ENCODE measurements around the gene FLNB.

DNA sequence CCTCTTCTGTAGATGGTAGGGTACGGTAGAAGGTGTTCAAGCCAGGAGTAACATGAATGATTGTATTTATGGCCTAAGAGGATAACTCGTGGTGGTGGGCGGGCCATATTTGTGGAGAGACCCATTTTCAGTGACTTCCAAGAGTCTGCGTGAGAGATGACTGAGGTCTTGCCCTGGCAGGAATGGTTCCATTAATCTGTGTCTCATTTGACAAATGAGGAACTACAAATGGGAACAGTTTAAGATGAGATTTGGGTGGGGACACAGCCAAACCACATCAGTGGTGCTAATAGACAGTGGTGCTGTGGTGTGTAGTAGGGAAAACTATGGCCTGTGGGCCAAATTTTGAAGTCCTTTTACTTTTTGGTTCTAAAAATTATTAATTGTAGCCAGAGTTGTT is 47.1 kb downstream of the FLNB start:
- TF ChIP-seq CTCF (conservative IDR thresholded peaks at IDR 0.05; ENCODE audit: low read depth, low read length) (no peak), POLR2A (IDR thresholded peaks at IDR 0.05; ENCODE audit: low read depth, low read length) (no peak), MAFK (IDR thresholded peaks at IDR 0.05; ENCODE audit: low read depth, low read length) (no peak), SMC3 (IDR thresholded peaks at IDR 0.05; ENCODE audit: low read depth, low read length) (no peak), RAD21 (IDR thresholded peaks at IDR 0.05; ENCODE audit: low read length) (no peak)
